ENCODE results near the gene MSANTD2. TPM values are rescaled to one million over a fixed set of nuclear protein-coding genes. Genes with fewer than 3 reads are reported as not detected.

MSANTD2 gene
- total RNA-seq, 6 experiments from 2014 or later: 2.6 to 4.7 (median 3.6) TPM

- peaks cover 0 to 9% (median 2%) of the 10 kb centered on the region in 4 donors for H3K4me1 ChIP-seq
Measured at GRCh38 chr11:124796312-124796711, 3.9 kb downstream of the MSANTD2 start.

DNA sequence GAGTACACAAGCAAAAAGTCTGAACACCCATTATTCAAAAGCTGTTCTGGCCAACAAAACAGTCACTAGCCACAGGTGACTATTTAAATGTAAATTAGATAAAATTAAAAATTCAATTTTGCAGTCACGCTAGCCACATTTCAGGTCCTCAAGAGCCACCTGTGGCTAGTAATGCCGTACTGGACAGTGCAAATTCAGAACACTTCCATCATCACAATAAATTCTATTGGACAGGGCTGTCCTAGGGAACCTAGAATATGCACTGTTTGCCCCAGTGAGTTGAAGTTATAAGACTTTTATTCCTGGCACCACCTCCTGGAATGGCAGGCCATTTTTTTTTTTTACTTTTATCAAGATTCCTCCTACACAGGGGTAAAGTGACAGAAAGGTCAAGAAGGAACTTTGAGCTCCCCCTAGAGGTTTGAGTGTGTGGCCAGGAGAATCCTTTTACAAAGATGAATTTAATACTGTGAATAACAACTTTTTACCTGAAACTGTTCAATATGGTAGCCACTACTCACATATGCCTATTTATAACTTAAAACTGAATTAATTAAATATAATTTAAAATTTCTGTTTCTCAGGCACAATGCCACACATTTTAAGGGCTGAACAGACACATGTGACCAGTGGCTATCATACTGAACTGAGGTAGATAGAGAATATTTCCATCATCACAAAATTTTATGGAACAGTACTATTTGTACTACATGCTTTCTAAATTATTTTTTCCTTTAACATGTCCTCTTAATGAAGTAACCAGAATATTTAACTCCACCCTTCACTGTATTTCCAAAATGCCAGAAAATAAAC lies 6.5 kb downstream of the MSANTD2 start:
- Histone ChIP-seq H3K27ac (no peak overlapping the region), H3K36me3 (no peaks in the 10 kb centered on the region), H3K9me3 (no peaks in the 10 kb centered on the region), H3K4me3 (no peak overlapping the region), H3K27me3 (no peaks in the 10 kb centered on the region), H3K4me1 (peaks cover 0 to 5% (median 0%) of the 10 kb centered on the region in 4 donors)
- peak; percentile 51 to 75 (median 70) for TF ChIP-seq CTCF (IDR thresholded peaks at IDR 0.05)
- no peak for TF ChIP-seq POLR2A (IDR thresholded peaks at IDR 0.05)
- WGBS (ENCODE audit: insufficient coverage, low coverage, low lambda C conversion rate, missing lambda C conversion rate): 63% methylated on average over 2 of the region's 2 CpGs
- intact Hi-C loops (cut with DNase I): no loop called here
- DNase-seq: no peak
- peak; percentile 52 to 75 (median 65) for ATAC-seq

More at GRCh38 chr11:124796312-124796711, 3.9 kb downstream of the MSANTD2 start:
- WGBS (ENCODE audit: insufficient coverage, low coverage, low lambda C conversion rate, missing lambda C conversion rate): 91% methylated on average over 3 of the region's 3 CpGs
- Histone ChIP-seq H3K27ac (no peak overlapping the region), H3K36me3 (no peaks in the 10 kb centered on the region), H3K9me3 (no peaks in the 10 kb centered on the region), H3K4me3 (no peak overlapping the region), H3K27me3 (no peaks in the 10 kb centered on the region)
- no peak for ATAC-seq
- intact Hi-C loops (cut with DNase I): no loop called here
- TF ChIP-seq POLR2A (IDR thresholded peaks at IDR 0.05): no peak
- no peak for TF ChIP-seq CTCF (IDR thresholded peaks at IDR 0.05)
- no peak for DNase-seq

DNA sequence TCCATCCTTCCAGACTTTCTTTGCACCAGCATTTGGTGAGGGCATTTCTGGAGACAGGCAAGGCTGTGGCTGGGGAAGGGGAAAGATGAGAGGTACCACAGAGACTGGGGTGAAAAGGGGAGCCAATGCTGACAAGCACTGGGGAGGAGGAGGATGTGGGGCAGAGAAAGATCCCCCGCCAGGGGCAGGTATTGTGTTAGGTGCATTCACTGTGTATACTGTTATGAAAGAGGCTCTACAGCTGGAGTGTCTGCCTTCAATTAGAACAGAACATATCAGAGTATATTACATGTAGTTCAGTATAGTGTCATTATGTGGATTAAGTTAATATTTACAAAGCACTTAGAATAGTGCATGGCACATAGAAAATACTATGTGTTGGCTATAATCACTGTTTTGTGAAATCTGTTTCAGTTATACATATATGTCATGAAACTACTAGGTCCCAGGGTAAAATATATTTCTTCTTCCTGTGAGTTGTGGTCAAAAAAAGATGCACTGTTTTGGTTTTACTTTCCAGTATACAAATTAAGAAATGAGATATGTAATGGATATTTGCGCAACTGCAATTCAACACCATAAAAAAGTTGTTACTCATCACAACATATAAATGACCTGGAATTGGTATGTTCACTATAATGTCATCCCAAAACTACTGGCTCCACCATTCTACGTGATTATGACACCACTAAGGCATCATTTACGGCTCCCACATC lies 8.4 kb downstream of the MSANTD2 start:
- no peak for DNase-seq
- TF ChIP-seq CTCF (IDR thresholded peaks at IDR 0.05) (no peak), POLR2A (IDR thresholded peaks at IDR 0.05) (no peak)
- no peak overlapping the region for H3K27ac ChIP-seq
- H3K4me1 ChIP-seq: no peaks in the 10 kb centered on the region
- no peak for ATAC-seq
- no peaks in the 10 kb centered on the region for H3K36me3 ChIP-seq
- intact Hi-C loops (cut with DNase I): no loop called here
- H3K27me3 ChIP-seq: no peaks in the 10 kb centered on the region
- no peaks in the 10 kb centered on the region for H3K9me3 ChIP-seq
- H3K4me3 ChIP-seq: no peak overlapping the region
- WGBS (ENCODE audit: insufficient coverage, low coverage, low lambda C conversion rate, missing lambda C conversion rate): 77% methylated on average over 4 of the region's 4 CpGs

- H3K27me3 ChIP-seq: no peaks in the 10 kb centered on the region
- no peaks in the 10 kb centered on the region for H3K9me3 ChIP-seq
- no peak overlapping the region for H3K27ac ChIP-seq
- TF ChIP-seq POLR2A (IDR thresholded peaks at IDR 0.05) (no peak), CTCF (IDR thresholded peaks at IDR 0.05) (no peak)
- no peak for DNase-seq
- intact Hi-C loops (cut with DNase I): no loop called here
- no peak for ATAC-seq
- H3K4me3 ChIP-seq: no peak overlapping the region
- H3K4me1 ChIP-seq: no peaks in the 10 kb centered on the region
- H3K36me3 ChIP-seq: no peaks in the 10 kb centered on the region
Measured at GRCh38 chr11:124788521-124788920, 11.7 kb downstream of the MSANTD2 start.

Data from right lobe of liver (tissue), 6 donors.